ENCODE results near the gene CGRRF1. TPM values are rescaled to one million over a fixed set of nuclear protein-coding genes. Genes with fewer than 3 reads are reported as not detected.

Gene CGRRF1
- total RNA-seq, 1 experiment from 2014 or later = 17.3 TPM

DNA sequence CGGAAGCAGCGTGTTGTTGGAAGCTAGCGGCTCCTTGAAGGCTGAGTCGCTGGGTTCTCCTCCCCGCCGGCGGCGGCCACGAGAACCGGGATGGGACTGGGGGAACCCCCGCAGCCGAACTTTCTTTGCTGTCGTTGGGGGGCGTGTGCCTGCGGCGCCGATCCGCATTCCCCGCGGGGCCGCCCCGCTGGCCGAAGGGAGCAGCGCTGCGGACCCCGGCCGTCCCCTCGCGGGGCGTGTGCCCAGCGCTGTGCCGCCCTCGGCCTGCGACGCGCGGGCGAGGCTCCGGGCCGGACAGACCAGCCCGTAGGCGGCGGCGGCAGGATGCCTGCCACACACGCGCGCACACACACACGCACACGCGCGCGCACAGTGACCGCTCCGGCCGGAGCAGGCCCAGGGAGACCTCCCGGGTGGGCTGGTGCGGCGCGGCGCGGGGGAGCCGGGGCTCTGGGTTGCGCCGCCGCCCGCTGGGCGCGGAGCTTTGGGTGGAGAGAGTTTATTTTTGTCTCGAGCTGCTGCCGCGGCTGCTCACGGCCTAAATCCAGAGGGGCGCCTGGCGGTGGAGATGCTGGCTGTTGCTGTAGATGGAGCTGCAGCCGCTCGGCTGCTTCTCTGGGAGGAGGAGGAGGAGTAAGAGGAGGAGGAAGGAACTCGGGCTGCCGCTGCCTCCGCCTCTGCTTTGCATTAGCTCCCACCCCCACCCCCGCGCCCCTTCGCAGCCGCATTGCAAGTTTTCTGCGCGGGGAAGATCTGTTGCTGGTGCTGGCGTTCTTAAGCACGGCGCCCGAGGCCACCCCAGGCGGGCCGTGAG lies 56.9 kb downstream of the CGRRF1 start, which contains the start of gene SAMD4A:
Gene SAMD4A (plus strand): TSS at position 719 of the 814 bp plus-strand sequence. CDS start 789 bp downstream, outside the sequence.
- Histone ChIP-seq H3K4me3 (peak within 1 kb of the TSS; percentile 95), H3K27me3 (replicated peaks) (no peaks in the 10 kb centered on the region), H3K27ac (peak within 1 kb of the TSS; percentile 95), H3K36me3 (peaks cover 37% of the 10 kb centered on the region), H3K9me3 (replicated peaks) (no peaks in the 10 kb centered on the region), H3K4me1 (replicated peaks) (peaks cover 57% of the 10 kb centered on the region)
- peak; percentile 84 to 85 for DNase-seq (ENCODE audit: low read depth in 1 of 2, low spot score in 2 of 2)

DNA sequence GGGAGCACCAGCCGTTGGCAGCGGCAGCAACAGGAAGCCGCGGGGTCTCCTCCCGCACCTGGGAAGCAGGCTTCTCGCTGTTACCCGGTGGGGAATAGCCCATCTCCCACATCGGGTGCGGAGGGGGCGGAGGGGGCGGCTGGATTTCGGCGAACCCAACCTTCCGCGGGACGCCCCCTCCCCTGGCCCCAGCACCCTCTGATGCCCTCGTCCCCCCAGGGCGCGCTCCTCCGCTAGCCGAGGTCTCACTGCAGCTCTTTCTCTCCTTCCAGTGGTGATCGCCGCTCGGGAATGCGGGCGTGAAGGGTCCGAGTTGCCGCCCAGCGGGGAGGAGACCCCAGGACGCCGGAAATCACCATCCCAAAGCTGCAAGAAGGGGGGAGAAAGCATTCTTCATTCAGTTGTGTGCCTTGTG lies 57.5 kb downstream of the CGRRF1 start:
- Histone ChIP-seq H3K27ac (peak overlapping the region; percentile 95), H3K36me3 (peaks cover 43% of the 10 kb centered on the region), H3K9me3 (replicated peaks) (peaks cover 6% of the 10 kb centered on the region), H3K4me3 (peak overlapping the region; percentile 95), H3K4me1 (replicated peaks) (peaks cover 56% of the 10 kb centered on the region), H3K27me3 (replicated peaks) (no peaks in the 10 kb centered on the region)
- DNase-seq (ENCODE audit: low read depth in 1 of 2, low spot score in 2 of 2) = peak; percentile 52 to 56

GRCh38 chr14:54567639-54568561 lies 58.2 kb downstream of the CGRRF1 start:
- Histone ChIP-seq H3K27ac (peak overlapping the region; percentile 95), H3K4me1 (replicated peaks) (peaks cover 53% of the 10 kb centered on the region), H3K27me3 (replicated peaks) (no peaks in the 10 kb centered on the region), H3K36me3 (peaks cover 50% of the 10 kb centered on the region), H3K9me3 (replicated peaks) (peaks cover 9% of the 10 kb centered on the region), H3K4me3 (peak overlapping the region; percentile 95)
- peak in 1 of 2 experiments; percentile 44 for DNase-seq (ENCODE audit: low read depth in 1 of 2, low spot score in 2 of 2)

DNA sequence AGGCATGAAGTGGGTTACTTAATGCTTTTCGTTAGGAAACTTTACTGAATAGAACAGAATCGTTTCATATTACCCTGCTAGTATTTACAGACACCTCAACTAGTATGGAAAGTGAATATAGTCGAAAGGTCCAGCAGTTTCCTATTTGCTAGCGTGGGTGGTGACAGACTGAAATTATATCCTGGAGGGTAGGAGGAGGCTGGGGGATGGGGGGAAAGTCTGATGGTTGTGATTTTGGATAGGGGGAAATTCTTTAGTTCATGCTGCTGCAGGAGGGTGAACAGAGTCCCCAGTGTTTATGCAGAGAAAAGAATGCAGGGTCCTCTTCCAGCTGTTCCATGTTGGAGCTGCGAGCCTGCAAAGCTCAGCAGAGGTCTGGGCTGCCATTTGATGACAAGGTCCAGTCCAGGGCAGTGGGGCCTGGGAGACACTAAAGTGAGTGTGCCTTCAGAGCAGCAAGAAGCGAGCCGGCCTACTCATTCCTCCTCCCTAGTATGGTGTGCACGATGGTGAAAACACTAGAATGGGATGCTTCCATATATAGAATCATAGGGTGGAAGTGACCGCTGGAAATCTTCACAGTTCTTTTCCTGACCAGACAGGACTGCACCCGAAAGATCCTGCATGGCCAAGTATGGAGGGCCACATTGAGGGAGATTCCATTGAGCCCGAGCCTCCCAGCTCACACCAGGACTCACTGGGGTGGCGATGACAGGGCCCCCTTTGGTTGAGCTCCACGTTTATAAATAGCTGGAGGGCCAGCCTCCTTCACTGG lies 59.3 kb downstream of the CGRRF1 start:
- peak overlapping the region; percentile 93 for H3K27ac ChIP-seq
- H3K27me3 ChIP-seq (replicated peaks) = no peaks in the 10 kb centered on the region
- H3K4me1 ChIP-seq (replicated peaks) = peaks cover 54% of the 10 kb centered on the region
- peak overlapping the region; percentile 95 for H3K4me3 ChIP-seq
- peaks cover 9% of the 10 kb centered on the region for H3K9me3 ChIP-seq (replicated peaks)
- H3K36me3 ChIP-seq = peaks cover 61% of the 10 kb centered on the region
- peak in 1 of 2 experiments; percentile 52 for DNase-seq (ENCODE audit: low read depth in 1 of 2, low spot score in 2 of 2)

GRCh38 chr14:54570047-54570446 lies 60.3 kb downstream of the CGRRF1 start:
- no peak for DNase-seq (ENCODE audit: low read depth in 1 of 2, low spot score in 2 of 2)
- Histone ChIP-seq H3K27me3 (replicated peaks) (no peaks in the 10 kb centered on the region), H3K4me1 (replicated peaks) (peaks cover 43% of the 10 kb centered on the region), H3K9me3 (replicated peaks) (peaks cover 9% of the 10 kb centered on the region), H3K36me3 (peaks cover 69% of the 10 kb centered on the region), H3K27ac (peak overlapping the region; percentile 93), H3K4me3 (peak overlapping the region; percentile 95)

DNA sequence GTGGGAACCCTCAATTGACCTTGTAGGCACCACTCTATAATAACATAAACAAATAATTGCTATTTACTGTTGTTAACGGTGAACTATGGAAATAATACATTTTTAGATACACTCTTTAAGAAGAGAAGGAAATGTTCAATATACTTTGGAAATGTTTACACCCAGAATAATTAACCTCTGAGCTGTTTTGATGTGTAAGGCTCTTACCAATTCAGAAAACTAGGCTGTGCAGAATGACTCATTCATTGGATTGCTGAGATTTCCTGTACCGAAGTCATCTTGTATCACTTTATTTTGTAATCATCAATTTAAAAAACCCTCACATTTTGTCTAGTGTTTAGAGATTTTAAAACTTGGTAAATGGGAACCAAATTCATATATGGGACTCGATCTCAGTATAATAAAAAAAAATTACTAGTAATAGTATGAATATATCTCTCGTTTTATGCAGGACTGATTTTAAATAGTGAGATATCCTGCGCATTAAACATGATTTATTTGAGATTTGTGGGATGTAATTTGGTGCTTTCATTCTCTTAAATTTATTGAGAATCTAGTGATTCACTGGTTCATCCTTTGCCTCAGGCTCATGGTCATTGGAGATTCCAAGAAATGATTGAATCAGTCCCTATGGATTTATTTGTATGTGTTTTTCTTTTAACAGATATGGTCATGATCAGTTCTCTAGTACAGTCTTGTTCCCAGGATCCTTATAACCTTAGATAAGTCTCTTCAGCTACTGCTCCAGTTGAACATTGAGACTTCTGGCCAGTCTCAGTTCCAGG lies 61.1 kb downstream of the CGRRF1 start:
- peak in 1 of 2 experiments; percentile 65 for DNase-seq (ENCODE audit: low read depth in 1 of 2, low spot score in 2 of 2)
- H3K4me1 ChIP-seq (replicated peaks) = peaks cover 44% of the 10 kb centered on the region
- peak overlapping the region; percentile 93 for H3K27ac ChIP-seq
- peaks cover 9% of the 10 kb centered on the region for H3K9me3 ChIP-seq (replicated peaks)
- peaks cover 69% of the 10 kb centered on the region for H3K36me3 ChIP-seq
- peak overlapping the region; percentile 95 for H3K4me3 ChIP-seq
- H3K27me3 ChIP-seq (replicated peaks) = no peaks in the 10 kb centered on the region

GRCh38 chr14:54572316-54572715 lies 62.6 kb downstream of the CGRRF1 start:
- H3K9me3 ChIP-seq (replicated peaks) = peaks cover 9% of the 10 kb centered on the region
- peaks cover 73% of the 10 kb centered on the region for H3K36me3 ChIP-seq
- no peak for DNase-seq (ENCODE audit: low read depth in 1 of 2, low spot score in 2 of 2)
- H3K4me3 ChIP-seq = no peak overlapping the region
- H3K4me1 ChIP-seq (replicated peaks) = peaks cover 58% of the 10 kb centered on the region
- H3K27me3 ChIP-seq (replicated peaks) = no peaks in the 10 kb centered on the region
- H3K27ac ChIP-seq = no peak overlapping the region

- no peak for DNase-seq (ENCODE audit: low read depth in 1 of 2, low spot score in 2 of 2)
- Histone ChIP-seq H3K27ac (no peak overlapping the region), H3K27me3 (replicated peaks) (no peaks in the 10 kb centered on the region), H3K4me1 (replicated peaks) (peaks cover 64% of the 10 kb centered on the region), H3K36me3 (peaks cover 70% of the 10 kb centered on the region), H3K9me3 (replicated peaks) (peaks cover 9% of the 10 kb centered on the region), H3K4me3 (no peak overlapping the region)
These were observed 64.8 kb downstream of the CGRRF1 start for GRCh38 chr14:54574528-54574927.

DNA sequence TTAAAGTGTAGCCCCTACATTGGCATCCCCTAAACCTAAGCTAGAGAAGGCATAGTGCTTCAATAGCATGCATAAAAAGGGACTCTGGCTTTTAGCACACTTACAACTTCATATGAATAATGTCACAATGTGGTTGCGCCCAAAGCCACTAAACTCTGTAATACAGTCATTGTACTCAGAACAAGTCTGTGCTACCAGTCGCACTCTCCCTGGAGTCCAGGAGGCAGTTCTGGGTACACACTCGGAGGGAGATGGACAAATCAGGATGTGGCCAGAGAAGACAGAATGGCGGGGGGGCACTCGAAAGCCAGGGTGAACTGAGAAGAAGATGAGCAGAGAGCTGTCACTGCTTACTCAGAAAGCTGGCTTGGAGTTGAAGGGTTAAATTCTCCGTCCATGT lies 67.8 kb downstream of the CGRRF1 start:
- peaks cover 64% of the 10 kb centered on the region for H3K36me3 ChIP-seq
- H3K27me3 ChIP-seq (replicated peaks) = no peaks in the 10 kb centered on the region
- peaks cover 53% of the 10 kb centered on the region for H3K4me1 ChIP-seq (replicated peaks)
- no peak overlapping the region for H3K4me3 ChIP-seq
- no peak for DNase-seq (ENCODE audit: low read depth in 1 of 2, low spot score in 2 of 2)
- peaks cover under 1% of the 10 kb centered on the region; the same call in 1 of the 2 replicates for H3K9me3 ChIP-seq (replicated peaks)
- no peak overlapping the region for H3K27ac ChIP-seq

DNA sequence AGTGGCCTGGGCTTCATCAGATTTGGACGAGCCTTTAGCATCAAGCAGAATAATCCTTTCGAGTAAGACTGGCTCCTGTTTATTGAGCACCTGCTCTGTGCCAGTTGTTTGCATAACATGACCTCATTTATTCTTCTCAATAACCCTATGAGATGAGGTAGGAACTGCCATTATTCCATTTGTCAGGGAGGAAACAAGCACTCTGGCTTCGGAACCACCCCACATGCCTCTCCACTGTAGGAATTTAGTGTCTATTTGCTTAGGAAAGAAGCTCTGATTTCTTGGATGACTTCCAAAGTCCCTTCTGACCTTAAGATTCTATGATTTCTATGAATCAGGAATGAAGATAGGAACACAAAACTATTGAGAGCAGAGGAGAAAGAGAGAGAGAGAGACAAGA lies 68.3 kb downstream of the CGRRF1 start:
- Histone ChIP-seq H3K4me1 (replicated peaks) (peaks cover 51% of the 10 kb centered on the region), H3K9me3 (replicated peaks) (no peaks in the 10 kb centered on the region), H3K27ac (no peak overlapping the region), H3K4me3 (no peak overlapping the region), H3K36me3 (peaks cover 62% of the 10 kb centered on the region), H3K27me3 (replicated peaks) (no peaks in the 10 kb centered on the region)
- DNase-seq (ENCODE audit: low read depth in 1 of 2, low spot score in 2 of 2) = peak in 1 of 2 experiments; percentile 49

DNA sequence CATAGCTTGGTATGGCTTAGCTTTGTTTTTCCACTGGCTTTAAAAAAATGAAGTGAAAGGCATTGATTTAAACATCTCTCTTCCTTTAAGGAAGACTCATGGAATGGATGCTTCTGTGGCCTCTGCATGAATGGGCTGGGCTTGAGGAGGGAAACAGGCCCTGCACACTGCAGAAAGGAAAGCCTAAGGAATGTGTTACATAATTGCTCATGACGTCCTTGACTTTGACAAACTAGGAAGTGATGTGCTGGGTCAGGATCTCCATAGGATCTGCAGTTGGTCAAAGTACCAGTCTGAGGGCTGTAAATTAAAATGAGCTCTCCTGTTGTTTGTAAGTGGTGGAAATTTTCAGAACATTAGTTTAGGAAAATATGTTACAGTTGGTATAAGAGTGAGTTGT lies 69.9 kb downstream of the CGRRF1 start:
- peaks cover 45% of the 10 kb centered on the region for H3K4me1 ChIP-seq (replicated peaks)
- no peak overlapping the region for H3K27ac ChIP-seq
- DNase-seq (ENCODE audit: low read depth in 1 of 2, low spot score in 2 of 2) = no peak
- H3K9me3 ChIP-seq (replicated peaks) = no peaks in the 10 kb centered on the region
- no peaks in the 10 kb centered on the region for H3K27me3 ChIP-seq (replicated peaks)
- H3K36me3 ChIP-seq = peaks cover 55% of the 10 kb centered on the region
- no peak overlapping the region for H3K4me3 ChIP-seq

DNA sequence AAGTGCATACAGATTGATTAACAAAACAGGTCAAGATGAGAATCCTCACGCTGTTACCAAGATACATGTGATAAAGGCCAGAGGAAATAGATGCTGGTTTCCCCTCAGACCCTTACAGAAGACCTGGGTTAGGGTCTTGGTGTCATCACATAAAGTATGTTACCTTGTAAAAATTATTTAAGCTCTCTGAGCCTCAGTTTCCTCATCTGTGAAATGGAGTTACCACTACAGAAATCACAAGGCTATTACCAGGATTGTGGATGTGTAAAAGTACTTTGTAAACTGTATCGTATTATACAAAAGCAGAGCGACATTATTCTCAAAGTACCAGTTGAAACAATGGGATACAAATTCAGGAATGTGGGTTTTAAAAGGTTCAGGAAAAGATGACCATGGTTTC lies 71.2 kb downstream of the CGRRF1 start:
- Histone ChIP-seq H3K4me1 (replicated peaks) (peaks cover 39% of the 10 kb centered on the region), H3K9me3 (replicated peaks) (no peaks in the 10 kb centered on the region), H3K4me3 (no peak overlapping the region), H3K27me3 (replicated peaks) (no peaks in the 10 kb centered on the region), H3K36me3 (peaks cover 59% of the 10 kb centered on the region), H3K27ac (no peak overlapping the region)
- DNase-seq (ENCODE audit: low read depth in 1 of 2, low spot score in 2 of 2) = no peak

Data from SJSA1 (cell line).